PC-3 (cell line): Measurements from ENCODE around the gene PATL2. TPM values are rescaled to one million over a fixed set of nuclear protein-coding genes. Genes with fewer than 3 reads are reported as not detected.

ENCODE experiments used
- ATAC-seq: fragments of 200-7000 bp; cut with Tn5 transposase; 2 replicates; pipeline ENCODE4 v1.9.1; 2020; ENCODE audit warnings: mild to moderate bottlenecking, moderate library complexity
- BruUV-seq: library from RNA; stranded (reverse); fragments of 400-500 nt; replicated peaks from 2 replicates; lab custom pipeline; 2021; lab: Mats Ljungman, UMichigan
- CTCF ChIA-PET: fragments of 300-600 bp; sonication (Branson Sonifier 250); formaldehyde crosslinking; loops from one replicate; lab custom pipeline; 2022; ENCODE audit warnings: antibody characterized with exemption; lab: Charles Lee
- POLR2A ChIA-PET: fragments of 300-600 bp; sonication (Branson Sonifier 250); formaldehyde crosslinking; loops from one replicate; lab custom pipeline; 2022; ENCODE audit warnings: antibody characterized with exemption; ENCODE audit not compliant: unreplicated experiment; lab: Charles Lee
- DNase-seq: peaks from one replicate; pipeline ENCODE4 v3.0.0-alpha.2; 2015
- H2AFZ ChIP-seq: fragments of 300-600 bp; sonication (generic); 2 replicates; pipeline ENCODE4 v1.6.0; 2016; ENCODE audit warnings: antibody characterized with exemption, low read length
- H3F3A ChIP-seq: fragments of 300-600 bp; sonication (generic); one replicate; pipeline ENCODE4 v1.6.0; 2017; ENCODE audit warnings: antibody characterized with exemption, low read length, control low read depth, mild to moderate bottlenecking; ENCODE audit not compliant: unreplicated experiment
- H3K27ac ChIP-seq: fragments of 300-600 bp; sonication (generic); 2 replicates; pipeline ENCODE4 v1.5.1; 2016; ENCODE audit warnings: mild to moderate bottlenecking, low read length
- H3K27me3 ChIP-seq: fragments of 300-600 bp; sonication (generic); 2 replicates; pipeline ENCODE4 v1.6.1; 2016; ENCODE audit warnings: low read length, mixed read lengths
- H3K36me3 ChIP-seq: fragments of 300-600 bp; sonication (generic); 2 replicates; pipeline ENCODE4 v1.6.1; 2016; ENCODE audit warnings: low read depth, mixed run types, low read length, mixed read lengths
- H3K4me1 ChIP-seq: fragments of 300-600 bp; sonication (generic); 2 replicates; pipeline ENCODE4 v1.5.1; 2016; ENCODE audit warnings: low read length; ENCODE audit not compliant: insufficient read depth
- H3K4me2 ChIP-seq: fragments of 300-600 bp; sonication (generic); 2 replicates; pipeline ENCODE4 v1.6.0; 2016; ENCODE audit warnings: low read length
- H3K4me3 ChIP-seq: fragments of 300-600 bp; sonication (generic); 2 replicates; pipeline ENCODE4 v1.5.1; 2016; ENCODE audit warnings: mild to moderate bottlenecking, low read length, mixed read lengths
- H3K79me2 ChIP-seq: fragments of 300-600 bp; sonication (generic); 2 replicates; pipeline ENCODE4 v1.6.1; 2017; ENCODE audit warnings: low read length, mixed read lengths
- H3K9ac ChIP-seq: fragments of 300-600 bp; sonication (generic); 2 replicates; pipeline ENCODE4 v1.6.0; 2016; ENCODE audit warnings: mild to moderate bottlenecking, low read length
- H3K9me2 ChIP-seq: fragments of 300-600 bp; sonication (generic); replicated peaks from 2 replicates; pipeline ENCODE4 v1.6.1; 2016; ENCODE audit warnings: mixed run types, low read length, mixed read lengths
- H3K9me3 ChIP-seq: fragments of 300-600 bp; sonication (generic); 2 replicates; pipeline ENCODE4 v1.6.1; 2016; ENCODE audit warnings: low read length, mixed read lengths
- H4K20me1 ChIP-seq: fragments of 300-600 bp; sonication (generic); 2 replicates; pipeline ENCODE4 v1.6.1; 2016; ENCODE audit warnings: low read length, mixed read lengths
- EZH2 ChIP-seq: fragments of 300-600 bp; sonication (generic); IDR thresholded peaks from one replicate; pipeline ENCODE4 v1.6.1; 2017; ENCODE audit warnings: antibody characterized with exemption, mild to moderate bottlenecking, low read length; ENCODE audit not compliant: unreplicated experiment
- EZH2phosphoT487 ChIP-seq: fragments of 300-600 bp; sonication (generic); IDR thresholded peaks from 2 replicates; pipeline ENCODE4 v1.6.1; 2018; ENCODE audit warnings: mild to moderate bottlenecking, antibody characterized with exemption, low read length, borderline replicate concordance
- intact Hi-C: fragments of 100-400 bp; cut with micrococcal nuclease; formaldehyde crosslinking; loops from 2 replicates; pipeline ENCODE4 v1.9.0; 2023
- total RNA-seq: library from RNA; depleted of rRNA; stranded (reverse); fragments of >200 nt; gene quantifications from 2 replicates; pipeline ENCODE4 v1.2.3, GENCODE V29; 2014
- TF ChIP-seq, protein P1 (sequence below): fragments of 300-600 bp; sonication (generic); conservative IDR thresholded peaks from 2 replicates; pipeline ENCODE4 v1.5.1; 2017; ENCODE audit warnings: antibody characterized with exemption, low read depth, mild to moderate bottlenecking, low read length

PATL2 gene
- total RNA-seq, 1 experiment from 2014 or later = 0.15 TPM

DNA sequence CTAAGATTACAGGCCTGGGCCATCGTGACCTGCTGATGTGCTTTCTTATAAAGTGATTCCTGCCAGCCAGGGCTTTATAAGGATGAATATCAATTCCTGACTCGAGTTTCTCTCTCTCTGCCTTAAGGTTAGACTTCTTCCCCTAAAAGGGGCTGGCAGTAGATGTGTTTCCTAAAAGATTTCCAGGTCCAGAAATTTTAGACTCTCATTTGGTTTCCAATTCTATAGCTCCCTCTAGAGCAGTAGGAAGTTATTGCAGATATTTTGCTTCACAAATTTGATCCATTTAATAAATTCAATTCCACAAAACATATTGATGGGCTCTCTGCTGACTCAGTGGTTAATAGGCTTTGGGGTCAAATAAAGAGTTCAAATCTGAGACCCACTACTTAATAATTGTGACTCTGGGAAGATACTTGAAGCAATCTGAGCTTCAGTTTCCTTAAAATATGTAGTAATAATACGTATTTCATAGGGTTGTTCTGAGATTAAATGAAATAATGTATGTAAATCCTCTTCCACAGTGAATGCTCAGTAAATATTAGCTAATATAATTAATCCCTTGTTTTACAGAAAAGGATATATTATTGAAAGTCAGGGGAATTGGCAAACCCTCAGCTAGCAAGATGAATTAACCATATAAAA lies 27.3 kb upstream of the PATL2 start:
- DNase-seq (peak; percentile 87), ATAC-seq (no peak)
- Histone ChIP-seq H3K79me2 (no peaks in the 10 kb centered on the region), H3K4me1 (no peaks in the 10 kb centered on the region), H3K9me3 (no peaks in the 10 kb centered on the region), H2AFZ (no peak overlapping the region), H3K4me3 (no peak overlapping the region), H3F3A (no peaks in the 10 kb centered on the region), H3K27ac (no peak overlapping the region), H3K36me3 (no peaks in the 10 kb centered on the region), H4K20me1 (no peaks in the 10 kb centered on the region), H3K9ac (no peak overlapping the region), H3K4me2 (no peak overlapping the region), H3K27me3 (no peaks in the 10 kb centered on the region), H3K9me2 (no peaks in the 10 kb centered on the region)
- no TSS peak for BruUV-seq
- POLR2A ChIA-PET = interaction anchor here (0.6 to 0.7 kb wide), 2 partner anchors 10 to 28 kb away, joined by 3 to 4 read pairs; partner anchors contain the start of gene PATL2
- CTCF ChIA-PET = interaction anchor here (0.6 to 4.5 kb wide), 6 partner anchors 10 to 81 kb away, joined by 3 to 86 read pairs (median 8); partner anchors contain the start of gene SPG11
- TF ChIP-seq EZH2 = no peak
- TF ChIP-seq, protein P1, sequence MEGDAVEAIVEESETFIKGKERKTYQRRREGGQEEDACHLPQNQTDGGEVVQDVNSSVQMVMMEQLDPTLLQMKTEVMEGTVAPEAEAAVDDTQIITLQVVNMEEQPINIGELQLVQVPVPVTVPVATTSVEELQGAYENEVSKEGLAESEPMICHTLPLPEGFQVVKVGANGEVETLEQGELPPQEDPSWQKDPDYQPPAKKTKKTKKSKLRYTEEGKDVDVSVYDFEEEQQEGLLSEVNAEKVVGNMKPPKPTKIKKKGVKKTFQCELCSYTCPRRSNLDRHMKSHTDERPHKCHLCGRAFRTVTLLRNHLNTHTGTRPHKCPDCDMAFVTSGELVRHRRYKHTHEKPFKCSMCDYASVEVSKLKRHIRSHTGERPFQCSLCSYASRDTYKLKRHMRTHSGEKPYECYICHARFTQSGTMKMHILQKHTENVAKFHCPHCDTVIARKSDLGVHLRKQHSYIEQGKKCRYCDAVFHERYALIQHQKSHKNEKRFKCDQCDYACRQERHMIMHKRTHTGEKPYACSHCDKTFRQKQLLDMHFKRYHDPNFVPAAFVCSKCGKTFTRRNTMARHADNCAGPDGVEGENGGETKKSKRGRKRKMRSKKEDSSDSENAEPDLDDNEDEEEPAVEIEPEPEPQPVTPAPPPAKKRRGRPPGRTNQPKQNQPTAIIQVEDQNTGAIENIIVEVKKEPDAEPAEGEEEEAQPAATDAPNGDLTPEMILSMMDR = peak; percentile 94
- intact Hi-C loops = loop anchor here (1.0 to 5.0 kb wide), 3 partner anchors 25 to 156 kb away; partner anchors contain the start of gene SPG11

DNA sequence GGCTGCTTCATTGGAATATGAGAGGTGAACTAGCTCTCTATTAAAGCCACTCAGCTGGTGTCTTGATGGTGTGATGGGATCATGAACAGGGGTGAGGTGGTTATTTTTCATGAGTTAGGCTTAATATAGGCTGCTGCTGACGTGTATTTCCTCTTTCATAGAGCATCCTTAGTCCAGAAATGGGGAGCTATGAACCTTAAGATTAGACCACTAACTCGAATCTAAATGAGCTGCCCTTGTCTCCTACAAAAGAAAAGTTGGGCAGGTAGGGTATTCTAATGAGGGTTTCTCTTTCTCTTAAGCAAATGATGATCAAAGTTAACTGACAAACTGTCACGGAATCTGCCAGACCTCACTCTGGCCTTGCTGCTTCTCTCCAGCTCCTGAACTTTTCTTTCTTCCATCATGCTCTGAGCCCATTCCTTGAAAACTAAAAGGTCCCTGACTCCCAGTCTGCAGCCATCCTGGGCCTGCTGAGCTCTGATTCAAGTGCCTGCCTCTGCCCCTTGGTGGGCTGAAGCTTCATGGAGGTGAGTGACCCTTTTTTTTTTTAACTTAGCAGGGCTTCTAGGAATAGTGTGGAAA lies 25.1 kb upstream of the PATL2 start, which contains the start of gene TRIM69:
Gene TRIM69 (plus strand): TSS at position 348 of the 585 bp plus-strand sequence. CDS start 177 bp downstream, at position 525.
- Histone ChIP-seq H3K79me2 (no peaks in the 10 kb centered on the region), H3K9ac (no peak within 1 kb of the TSS)
- CTCF ChIA-PET = interaction anchor here (0.5 to 4.5 kb wide), 6 partner anchors 23 to 152 kb away, joined by 3 to 86 read pairs (median 4); partner anchors contain the start of gene SPG11

More for the DNA sequence above, 25.1 kb upstream of the PATL2 start, which contains the start of gene TRIM69:
- POLR2A ChIA-PET = interaction anchor here (0.6 to 0.7 kb wide), 3 partner anchors 22 to 113 kb away, joined by 3 to 6 read pairs (median 5); no protein-coding TSS in a partner anchor
- Histone ChIP-seq H3K27ac (no peak within 1 kb of the TSS), H3F3A (no peaks in the 10 kb centered on the region), H2AFZ (no peak within 1 kb of the TSS), H3K9me2 (no peaks in the 10 kb centered on the region), H3K36me3 (no peaks in the 10 kb centered on the region), H3K4me3 (no peak within 1 kb of the TSS), H3K9me3 (no peaks in the 10 kb centered on the region), H3K4me2 (no peak within 1 kb of the TSS), H3K27me3 (no peaks in the 10 kb centered on the region), H4K20me1 (no peaks in the 10 kb centered on the region), H3K4me1 (no peaks in the 10 kb centered on the region)
- intact Hi-C loops = loop anchor here (5.0 kb wide), 1 partner anchor 154 kb away; no protein-coding TSS in a partner anchor
- TF ChIP-seq, protein P1 = no peak
- no peak for TF ChIP-seq EZH2
- no peak for TF ChIP-seq EZH2phosphoT487
- no peak for DNase-seq
- no TSS peak for BruUV-seq
- no peak for ATAC-seq
